DND-41 (cell line): Measurements from ENCODE around the gene KCNAB1.

Experiments
- EZH2 ChIP-seq: IDR thresholded peaks from 3 replicates; pipeline ENCODE4 v1.6.1; 2012; ENCODE audit warnings: borderline replicate concordance, low read depth, mild to moderate bottlenecking, moderate library complexity, low read length, inconsistent platforms; ENCODE audit not compliant: severe bottlenecking
- TF ChIP-seq, protein P1 (sequence below): IDR thresholded peaks from 2 replicates; pipeline ENCODE4 v1.5.1; 2012; ENCODE audit warnings: borderline replicate concordance, low read length, moderate library complexity, mild to moderate bottlenecking; ENCODE audit not compliant: poor library complexity, severe bottlenecking; ENCODE audit errors: extremely low read depth

DNA sequence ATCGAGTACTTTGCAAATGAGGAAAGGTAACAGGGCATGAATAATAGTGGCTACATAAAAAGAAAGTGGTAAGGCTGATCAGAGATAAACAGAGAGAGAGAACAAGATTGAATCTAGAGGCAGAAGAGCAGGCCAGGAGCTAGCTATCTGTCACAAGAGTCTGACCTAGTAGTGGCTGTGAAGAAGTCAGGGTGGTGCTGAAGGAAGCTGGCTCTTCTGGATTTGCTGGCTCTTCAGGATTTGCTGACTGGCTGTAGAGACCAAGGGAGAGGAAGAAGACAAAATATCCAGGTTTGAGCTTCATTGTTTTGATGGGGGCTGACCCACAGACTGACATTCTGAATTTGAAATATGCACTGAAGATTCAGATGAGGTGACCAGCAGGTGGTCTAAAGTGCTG lies 292.2 kb downstream of the KCNAB1 start:
- TF ChIP-seq, protein P1, sequence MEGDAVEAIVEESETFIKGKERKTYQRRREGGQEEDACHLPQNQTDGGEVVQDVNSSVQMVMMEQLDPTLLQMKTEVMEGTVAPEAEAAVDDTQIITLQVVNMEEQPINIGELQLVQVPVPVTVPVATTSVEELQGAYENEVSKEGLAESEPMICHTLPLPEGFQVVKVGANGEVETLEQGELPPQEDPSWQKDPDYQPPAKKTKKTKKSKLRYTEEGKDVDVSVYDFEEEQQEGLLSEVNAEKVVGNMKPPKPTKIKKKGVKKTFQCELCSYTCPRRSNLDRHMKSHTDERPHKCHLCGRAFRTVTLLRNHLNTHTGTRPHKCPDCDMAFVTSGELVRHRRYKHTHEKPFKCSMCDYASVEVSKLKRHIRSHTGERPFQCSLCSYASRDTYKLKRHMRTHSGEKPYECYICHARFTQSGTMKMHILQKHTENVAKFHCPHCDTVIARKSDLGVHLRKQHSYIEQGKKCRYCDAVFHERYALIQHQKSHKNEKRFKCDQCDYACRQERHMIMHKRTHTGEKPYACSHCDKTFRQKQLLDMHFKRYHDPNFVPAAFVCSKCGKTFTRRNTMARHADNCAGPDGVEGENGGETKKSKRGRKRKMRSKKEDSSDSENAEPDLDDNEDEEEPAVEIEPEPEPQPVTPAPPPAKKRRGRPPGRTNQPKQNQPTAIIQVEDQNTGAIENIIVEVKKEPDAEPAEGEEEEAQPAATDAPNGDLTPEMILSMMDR = no peak
- TF ChIP-seq EZH2 = no peak
